Activated CD4-positive, alpha-beta T cell treated with anti-CD3 and anti-CD28 coated beads, Interleukin-2, Interleukin-4, amounts not matched to agents 100 ng/mL and 50 ng/mL, durations not matched to agents 16 hours and 8 hours (primary cell): Measurements from ENCODE around the gene RMI2.
"Not testable (repeated sequence)": the region's sequence is repeated elsewhere in the genome, so short reads cannot be mapped to it uniquely, and the experiment has no call there.

Source experiments
- DNase-seq: peaks from one replicate; pipeline ENCODE4 v3.0.0-alpha.2; 2020; ENCODE audit warnings: low spot score

Gene RMI2

DNA sequence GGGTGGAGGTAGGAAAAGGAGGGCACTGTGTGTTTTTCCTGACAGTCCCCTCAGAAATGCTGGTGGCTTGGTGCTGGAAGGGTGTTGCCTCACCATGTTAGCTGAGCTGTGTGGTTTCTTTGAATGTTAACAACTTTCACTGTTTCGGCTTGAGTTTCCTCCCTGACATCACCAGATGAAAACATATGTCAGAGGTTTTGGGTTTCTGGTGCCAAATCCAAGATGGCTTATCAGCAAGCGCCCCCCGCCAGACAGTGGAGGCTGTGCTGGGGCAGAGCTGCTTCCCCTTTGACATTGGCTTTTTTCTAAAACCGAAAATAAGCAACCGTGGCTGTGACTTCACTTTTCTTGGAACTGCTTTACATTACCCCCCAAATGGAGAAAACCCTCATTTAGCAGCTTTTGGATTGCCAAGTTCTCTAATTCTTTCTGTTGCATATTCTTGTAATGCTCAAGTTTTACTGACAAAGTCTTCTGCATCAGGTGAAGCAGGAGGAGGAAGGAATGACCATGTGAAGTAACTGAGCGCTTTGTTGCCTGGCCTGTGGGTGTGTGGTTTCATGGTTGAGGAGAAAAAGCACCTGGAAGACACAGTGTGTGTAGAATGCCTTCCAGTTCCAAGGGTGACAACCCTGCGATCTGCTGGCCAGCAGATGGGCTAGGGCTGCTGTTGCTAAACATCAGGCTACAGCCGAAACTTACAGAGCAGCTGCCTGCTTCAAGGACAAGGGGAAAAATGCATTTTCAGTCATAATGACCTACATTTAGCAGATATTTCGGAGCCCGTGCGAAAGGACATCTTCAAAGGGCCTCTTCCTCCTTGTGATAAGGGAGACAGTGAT, 9.7 kb downstream of the RMI2 start:
- DNase-seq: peak; percentile 94

GRCh38 chr16:11355862-11356261, 10.6 kb downstream of the RMI2 start:
- no peak for DNase-seq

DNA sequence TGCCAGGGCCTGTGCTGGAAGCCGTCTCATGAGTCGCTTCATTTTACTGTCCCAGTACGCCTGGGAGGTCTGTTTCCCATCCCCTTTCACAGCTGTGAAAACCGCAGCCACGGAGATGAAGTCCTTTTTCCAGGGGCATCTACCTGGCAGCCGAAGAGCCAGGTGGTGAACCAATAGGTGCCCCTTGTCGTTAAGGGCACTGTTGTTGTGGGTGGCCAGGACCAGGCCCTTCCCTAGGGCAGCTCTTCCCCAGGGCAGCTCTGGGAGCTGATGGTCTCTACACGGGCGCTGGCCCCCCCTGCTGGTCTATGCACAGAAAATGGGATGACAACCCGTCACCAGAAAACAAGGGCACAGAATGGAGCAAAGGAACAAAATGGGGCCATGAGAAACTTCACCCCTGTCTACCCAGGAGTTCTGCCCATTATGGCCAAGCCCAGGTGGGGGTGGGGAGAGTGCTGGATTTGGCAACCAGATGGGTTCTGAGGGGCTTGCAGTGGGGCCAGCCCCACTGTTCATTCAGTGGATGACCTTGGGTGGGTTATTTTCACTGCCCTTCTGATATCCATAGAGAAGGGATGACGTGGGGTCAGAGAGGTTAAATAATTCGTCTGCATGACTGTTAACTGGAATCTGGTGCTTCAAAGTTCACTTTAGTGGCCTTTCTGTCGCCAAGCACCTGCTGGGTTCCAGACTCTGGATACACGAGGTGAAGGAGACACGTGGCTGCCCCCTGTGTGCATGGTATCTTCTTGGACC, 11.5 kb downstream of the RMI2 start:
- DNase-seq: peak; percentile 60

- DNase-seq: no peak
Observed at GRCh38 chr16:11358531-11358930, 13.3 kb downstream of the RMI2 start.

DNA sequence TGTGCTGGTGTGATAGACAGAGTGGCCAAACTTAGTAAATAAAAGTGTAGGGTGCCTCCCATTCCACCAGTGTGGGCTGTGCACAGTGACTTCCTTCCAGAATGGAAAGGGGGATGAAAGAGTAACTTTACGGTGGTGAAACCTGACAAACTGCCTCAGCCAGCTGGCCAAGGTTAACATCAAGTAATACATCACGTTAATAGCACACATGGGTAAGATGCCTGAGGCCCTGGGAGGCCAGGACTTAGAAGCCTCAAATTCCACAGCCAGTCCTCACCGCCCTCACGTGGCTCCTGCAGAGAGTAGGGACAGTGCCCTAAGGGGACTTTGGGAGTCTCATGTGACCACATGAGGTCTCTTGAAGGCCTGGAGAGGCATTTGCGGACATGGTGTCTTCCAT, 14.1 kb downstream of the RMI2 start:
- DNase-seq: no peak

DNA sequence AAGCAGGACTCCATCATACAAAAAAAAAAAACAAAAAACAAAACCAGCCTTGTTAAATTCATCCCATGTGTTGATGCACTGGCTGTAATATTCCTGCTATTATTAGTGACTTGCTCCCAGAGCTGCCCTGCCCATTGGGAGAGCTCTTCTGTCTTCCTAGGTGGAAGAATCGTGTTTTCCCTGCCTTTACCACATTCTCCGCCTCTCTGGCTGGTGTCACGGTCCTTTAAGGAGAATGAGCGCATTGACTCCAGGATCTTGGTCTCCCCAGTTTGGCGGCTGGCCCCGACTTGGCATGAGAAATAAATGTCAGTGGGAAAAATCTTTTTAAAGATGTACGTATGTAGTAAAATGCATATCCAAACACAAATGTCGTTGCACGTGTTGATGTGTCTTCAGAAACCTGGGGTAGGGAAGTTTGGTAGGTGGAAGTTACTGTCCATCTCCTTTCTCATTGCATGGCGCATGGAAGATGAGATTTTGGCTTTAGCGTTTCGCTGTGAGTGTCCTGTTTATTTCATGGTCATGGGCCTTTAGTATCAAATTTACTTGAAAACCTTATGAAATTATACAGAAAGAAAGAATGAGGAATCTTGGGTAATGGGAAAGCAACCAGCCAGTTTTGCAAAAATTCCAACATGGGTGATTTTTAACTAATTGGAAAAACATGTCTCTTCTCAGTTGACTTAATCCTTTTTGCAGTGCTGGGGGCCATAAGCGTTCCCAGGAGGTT, 15.5 kb downstream of the RMI2 start:
- no peak for DNase-seq

- peak; percentile 39 for DNase-seq
Observed at GRCh38 chr16:11361701-11362451, 16.6 kb downstream of the RMI2 start.

- DNase-seq: no peak
Observed at GRCh38 chr16:11363927-11364258, 18.6 kb downstream of the RMI2 start.

- DNase-seq: no peak
Observed at GRCh38 chr16:11367483-11367906, 22.2 kb downstream of the RMI2 start.

GRCh38 chr16:11370084-11370931, 25.0 kb downstream of the RMI2 start:
- DNase-seq: no peak

DNA sequence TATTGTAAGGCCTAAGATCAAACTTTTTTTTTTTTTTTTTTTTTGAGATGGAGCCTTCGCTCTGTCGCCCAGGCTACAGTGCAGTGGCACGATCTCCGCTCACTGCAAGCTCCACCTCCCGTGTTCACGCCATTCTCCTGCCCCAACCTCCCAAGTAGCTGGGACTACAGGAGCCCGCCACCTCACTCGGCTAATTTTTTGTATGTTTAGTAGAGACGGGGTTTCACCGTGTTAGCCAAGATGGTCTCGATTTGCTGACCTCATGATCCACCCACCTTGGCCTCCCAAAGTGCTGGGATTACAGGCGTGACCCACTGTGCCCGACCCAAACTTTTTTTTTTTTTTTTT, 25.6 kb downstream of the RMI2 start:
- DNase-seq: not testable (repeated sequence)

DNA sequence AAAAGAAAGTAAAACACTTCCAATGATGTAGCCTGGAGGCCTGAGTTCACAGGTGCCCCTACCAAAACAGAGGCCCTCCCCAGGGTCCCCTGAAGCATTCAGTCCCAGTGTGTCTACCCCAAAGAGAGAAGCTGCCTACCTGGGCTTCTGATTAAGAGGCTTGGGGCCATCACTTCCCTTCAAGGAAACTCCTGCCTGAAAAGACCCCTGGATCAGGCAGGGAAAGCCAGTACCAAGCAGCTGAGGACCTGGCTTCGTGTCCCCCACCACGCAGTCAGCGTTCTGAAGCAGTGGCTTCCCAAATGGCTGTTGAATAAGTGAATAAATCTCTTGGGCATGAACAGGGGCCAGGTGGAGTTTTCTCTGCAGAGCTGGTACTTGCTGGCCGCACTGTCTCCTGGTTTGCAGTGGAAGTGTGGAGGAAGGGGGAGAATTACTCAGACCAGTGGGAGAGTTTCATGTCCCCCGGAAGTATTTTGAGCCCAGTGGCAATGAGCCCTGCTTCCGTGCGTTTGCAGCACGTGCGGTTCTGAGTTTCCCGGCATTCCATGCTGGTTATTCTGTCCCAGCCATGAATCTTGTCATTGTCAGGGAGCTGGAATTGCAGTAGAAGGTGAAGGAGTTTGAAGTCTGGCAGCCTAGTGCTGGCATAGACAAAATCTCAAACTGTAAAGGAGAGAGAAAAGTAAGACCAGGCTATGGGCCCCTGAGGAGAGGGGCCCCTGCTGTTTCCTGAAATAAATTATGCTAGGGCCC, 27.0 kb downstream of the RMI2 start:
- DNase-seq: no peak

- DNase-seq: no peak
Observed at GRCh38 chr16:11372829-11373306, 27.6 kb downstream of the RMI2 start.

GRCh38 chr16:11374255-11374654, 29.0 kb downstream of the RMI2 start:
- DNase-seq: no peak

GRCh38 chr16:11377154-11377553, 31.9 kb downstream of the RMI2 start:
- no peak for DNase-seq

- not testable (repeated sequence) for DNase-seq
Observed at GRCh38 chr16:11378951-11379350, 33.7 kb downstream of the RMI2 start.

GRCh38 chr16:11379420-11379819, 34.2 kb downstream of the RMI2 start:
- peak; percentile 71 for DNase-seq

GRCh38 chr16:11380836-11381235, 35.6 kb downstream of the RMI2 start:
- no peak for DNase-seq

DNA sequence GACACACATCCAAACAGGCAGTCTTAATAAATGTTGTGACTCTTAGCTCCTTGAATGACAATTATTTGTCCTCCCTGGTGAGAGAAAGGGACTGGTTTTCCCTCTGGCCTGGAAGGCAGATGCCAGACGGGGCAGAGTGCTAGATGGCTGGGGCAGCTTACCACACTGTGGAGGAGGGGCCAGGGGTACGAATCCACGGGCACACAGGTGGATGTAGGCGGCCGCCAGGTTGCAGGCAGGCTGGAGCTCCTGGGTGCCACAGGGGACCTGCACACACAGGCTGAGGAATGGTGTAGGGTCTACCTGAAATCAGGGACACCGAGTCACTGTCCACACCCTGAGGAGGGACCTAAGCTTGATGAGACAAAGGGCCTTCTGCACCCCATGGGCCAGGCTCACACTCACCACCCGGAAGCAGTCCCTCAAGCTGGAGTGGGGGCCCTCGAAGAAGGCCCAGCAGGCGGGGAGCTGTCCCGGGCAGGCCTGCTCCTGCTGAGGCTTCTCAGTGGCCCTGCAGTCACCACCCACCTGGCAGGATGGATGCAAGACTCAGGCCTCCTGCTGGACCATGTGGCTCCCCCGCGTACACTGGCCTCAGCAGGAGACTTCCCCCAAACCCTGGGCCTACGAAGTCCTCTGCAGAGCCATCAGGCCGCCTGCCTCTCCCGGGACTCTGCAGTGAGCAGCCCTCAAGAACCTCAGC, 38.4 kb downstream of the RMI2 start:
- no peak for DNase-seq
